MM.1S (cell line): ENCODE measurements around the gene MKLN1.

Experiments
- DNase-seq: peaks from one replicate; pipeline ENCODE4 v3.0.0-alpha.2; 2015
- H2AFZ ChIP-seq: fragments of 300-600 bp; sonication (generic); 2 replicates; pipeline ENCODE4 v1.6.0; 2016; ENCODE audit warnings: antibody characterized with exemption, low read length
- H3F3A ChIP-seq: fragments of 300-600 bp; sonication (generic); 2 replicates; pipeline ENCODE4 v1.6.1; 2016; ENCODE audit warnings: mild to moderate bottlenecking, antibody characterized with exemption, low read length, moderate library complexity, mixed read lengths; ENCODE audit not compliant: insufficient read depth
- H3K27ac ChIP-seq: fragments of 300-600 bp; sonication (generic); 2 replicates; pipeline ENCODE4 v1.5.1; 2016; ENCODE audit warnings: mild to moderate bottlenecking, low read length
- H3K27me3 ChIP-seq: fragments of 300-600 bp; sonication (generic); replicated peaks from 2 replicates; pipeline ENCODE4 v1.6.0; 2016; ENCODE audit warnings: low read length; ENCODE audit not compliant: insufficient read depth
- H3K36me3 ChIP-seq: fragments of 300-600 bp; sonication (generic); replicated peaks from 2 replicates; pipeline ENCODE4 v1.6.1; 2016; ENCODE audit warnings: mild to moderate bottlenecking, low read length, mixed read lengths; ENCODE audit not compliant: insufficient read depth
- H3K4me1 ChIP-seq: fragments of 300-600 bp; sonication (generic); 2 replicates; pipeline ENCODE4 v1.6.1; 2016; ENCODE audit warnings: low read length, mixed read lengths
- H3K4me2 ChIP-seq: fragments of 300-600 bp; sonication (generic); 2 replicates; pipeline ENCODE4 v1.6.0; 2016; ENCODE audit warnings: low read depth, low read length
- H3K4me3 ChIP-seq: fragments of 300-600 bp; sonication (generic); 2 replicates; pipeline ENCODE4 v1.5.1; 2016; ENCODE audit warnings: low read length, mixed read lengths
- H3K79me2 ChIP-seq: fragments of 300-600 bp; sonication (generic); 2 replicates; pipeline ENCODE4 v1.6.1; 2016; ENCODE audit warnings: mixed run types, low read length, mixed read lengths
- H3K9ac ChIP-seq: fragments of 300-600 bp; sonication (generic); 2 replicates; pipeline ENCODE4 v1.6.1; 2016; ENCODE audit warnings: low read length, mixed read lengths
- H3K9me2 ChIP-seq: fragments of 300-600 bp; sonication (generic); replicated peaks from 2 replicates; pipeline ENCODE4 v1.6.1; 2016; ENCODE audit warnings: mild to moderate bottlenecking, low read length, mixed read lengths; ENCODE audit not compliant: insufficient read depth
- H3K9me3 ChIP-seq: fragments of 300-600 bp; sonication (generic); replicated peaks from 2 replicates; pipeline ENCODE4 v1.6.1; 2016; ENCODE audit warnings: mild to moderate bottlenecking, low read length, mixed read lengths; ENCODE audit not compliant: insufficient read depth
- H4K20me1 ChIP-seq: fragments of 300-600 bp; sonication (generic); 2 replicates; pipeline ENCODE4 v1.6.1; 2016; ENCODE audit warnings: mild to moderate bottlenecking, low read length, moderate library complexity, mixed read lengths; ENCODE audit not compliant: insufficient read depth
- EZH2 ChIP-seq: fragments of 300-600 bp; sonication (generic); optimal IDR thresholded peaks from 2 replicates; pipeline ENCODE3; 2017; ENCODE audit warnings: low read depth, mild to moderate bottlenecking, antibody characterized with exemption, low read length, mixed read lengths
- EZH2phosphoT487 ChIP-seq: fragments of 300-600 bp; sonication (generic); IDR thresholded peaks from 2 replicates; pipeline ENCODE4 v1.6.1; 2018; ENCODE audit warnings: antibody characterized with exemption, low read length
- TF ChIP-seq, protein P1 (sequence below): fragments of 300-600 bp; sonication (generic); IDR thresholded peaks from 2 replicates; pipeline ENCODE4 v1.5.1; 2016; ENCODE audit warnings: antibody characterized with exemption, low read length, mixed read lengths

The MKLN1 gene

DNA sequence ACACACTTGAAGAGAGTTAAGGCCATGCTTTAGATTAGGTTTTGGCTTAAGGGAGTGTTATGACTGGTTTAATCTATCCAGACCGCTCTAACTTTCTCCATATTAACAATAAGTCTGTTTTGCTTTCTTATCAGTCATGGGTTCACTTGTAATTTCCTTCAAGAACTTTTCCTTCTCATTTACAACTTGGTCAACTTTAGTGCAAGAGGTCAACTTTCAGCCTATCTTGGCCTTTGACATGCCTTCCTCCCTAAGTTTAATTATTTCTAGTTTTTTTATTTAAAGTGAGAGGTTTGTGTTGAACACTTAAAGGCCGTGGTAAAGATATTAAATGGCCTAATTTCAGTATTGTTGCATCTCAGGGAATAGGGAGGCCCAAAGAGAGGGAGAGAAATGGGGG is 75.6 kb downstream of the MKLN1 start:
- Histone ChIP-seq H3K79me2 (0 out of 2 replicates have a peak, but pooled peaks cover 3% of the 10 kb centered on the region), H3K27me3 (no peaks in the 10 kb centered on the region), H3F3A (no peaks in the 10 kb centered on the region), H3K36me3 (no peaks in the 10 kb centered on the region), H2AFZ (no peak overlapping the region), H3K4me1 (no peaks in the 10 kb centered on the region), H4K20me1 (no peaks in the 10 kb centered on the region), H3K4me2 (no peak overlapping the region), H3K9ac (no peak overlapping the region), H3K4me3 (no peak overlapping the region), H3K9me3 (no peaks in the 10 kb centered on the region), H3K27ac (no peak overlapping the region), H3K9me2 (no peaks in the 10 kb centered on the region)
- TF ChIP-seq, protein P1, sequence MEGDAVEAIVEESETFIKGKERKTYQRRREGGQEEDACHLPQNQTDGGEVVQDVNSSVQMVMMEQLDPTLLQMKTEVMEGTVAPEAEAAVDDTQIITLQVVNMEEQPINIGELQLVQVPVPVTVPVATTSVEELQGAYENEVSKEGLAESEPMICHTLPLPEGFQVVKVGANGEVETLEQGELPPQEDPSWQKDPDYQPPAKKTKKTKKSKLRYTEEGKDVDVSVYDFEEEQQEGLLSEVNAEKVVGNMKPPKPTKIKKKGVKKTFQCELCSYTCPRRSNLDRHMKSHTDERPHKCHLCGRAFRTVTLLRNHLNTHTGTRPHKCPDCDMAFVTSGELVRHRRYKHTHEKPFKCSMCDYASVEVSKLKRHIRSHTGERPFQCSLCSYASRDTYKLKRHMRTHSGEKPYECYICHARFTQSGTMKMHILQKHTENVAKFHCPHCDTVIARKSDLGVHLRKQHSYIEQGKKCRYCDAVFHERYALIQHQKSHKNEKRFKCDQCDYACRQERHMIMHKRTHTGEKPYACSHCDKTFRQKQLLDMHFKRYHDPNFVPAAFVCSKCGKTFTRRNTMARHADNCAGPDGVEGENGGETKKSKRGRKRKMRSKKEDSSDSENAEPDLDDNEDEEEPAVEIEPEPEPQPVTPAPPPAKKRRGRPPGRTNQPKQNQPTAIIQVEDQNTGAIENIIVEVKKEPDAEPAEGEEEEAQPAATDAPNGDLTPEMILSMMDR: no peak
- no peak for TF ChIP-seq EZH2phosphoT487
- DNase-seq: no peak

DNA sequence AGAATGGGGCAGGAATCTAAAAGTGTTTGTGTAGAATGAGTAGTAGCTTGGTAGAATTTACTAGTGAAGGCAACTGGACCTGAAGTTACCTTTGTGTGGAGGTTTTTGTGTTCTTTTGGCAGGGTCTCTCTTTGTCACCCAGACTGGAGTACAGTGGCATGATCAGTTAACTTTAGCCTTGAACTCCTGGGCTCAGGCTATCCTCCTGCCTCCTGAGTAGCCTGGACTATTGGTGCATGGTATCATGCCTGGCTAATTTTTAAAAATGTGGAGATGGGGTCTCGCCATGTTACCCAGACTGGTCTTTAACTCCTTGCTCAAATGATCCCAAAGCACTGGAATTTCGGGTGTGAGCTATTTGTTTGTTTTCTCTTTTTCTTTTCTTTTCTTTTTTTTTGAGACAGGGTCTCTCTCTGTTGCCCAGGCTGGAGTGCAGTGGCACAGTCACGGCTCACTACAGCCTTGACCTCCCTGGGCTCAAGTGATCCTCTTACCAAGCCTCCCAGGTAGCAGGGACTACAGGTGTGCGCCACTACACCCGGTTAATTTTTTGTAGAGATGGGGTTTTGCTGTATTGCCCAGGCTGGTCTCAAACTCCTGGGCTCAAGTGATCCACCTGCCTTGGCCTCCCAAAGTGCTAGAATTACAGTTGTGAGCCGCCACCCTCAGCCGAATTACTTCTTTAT is 76.7 kb downstream of the MKLN1 start:
- Histone ChIP-seq H3K79me2 (0 out of 2 replicates have a peak, but pooled peaks cover 3% of the 10 kb centered on the region), H3K4me1 (no peaks in the 10 kb centered on the region), H2AFZ (no peak overlapping the region), H3K36me3 (no peaks in the 10 kb centered on the region), H3K27me3 (no peaks in the 10 kb centered on the region), H3K9me2 (no peaks in the 10 kb centered on the region), H4K20me1 (no peaks in the 10 kb centered on the region), H3K9me3 (no peaks in the 10 kb centered on the region), H3K4me3 (no peak overlapping the region), H3F3A (no peaks in the 10 kb centered on the region), H3K27ac (no peak overlapping the region), H3K4me2 (no peak overlapping the region), H3K9ac (no peak overlapping the region)
- no peak for TF ChIP-seq EZH2
- DNase-seq: no peak

DNA sequence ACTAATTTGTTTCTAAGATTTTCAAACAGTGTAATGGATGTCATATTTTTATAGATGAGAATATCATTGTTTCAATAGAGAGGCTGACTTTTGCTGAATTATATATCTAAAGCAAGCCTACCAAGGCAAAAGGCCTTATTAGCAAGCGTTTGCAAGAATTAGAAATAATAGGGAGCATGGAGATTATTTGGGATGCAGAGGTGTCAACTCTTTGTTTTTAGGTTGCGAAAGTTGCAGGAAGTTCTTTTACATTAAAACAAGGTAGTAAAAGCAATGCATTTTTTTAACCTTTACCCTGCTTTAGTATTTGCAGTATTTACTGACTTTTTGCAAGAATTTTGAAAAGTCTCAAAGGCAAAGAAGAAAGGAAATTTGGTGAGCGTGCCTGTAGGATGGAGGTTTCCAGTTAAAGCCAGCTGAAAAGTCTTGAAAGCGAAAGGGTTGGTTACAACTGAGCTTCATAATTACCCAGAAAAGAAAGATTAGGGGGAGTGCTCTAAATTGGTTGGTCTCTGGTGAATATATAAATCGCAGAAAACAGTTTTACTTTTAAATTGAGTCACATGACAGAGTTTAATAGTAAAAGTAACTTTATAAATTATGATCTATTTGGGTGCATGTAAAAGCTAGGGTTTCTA is 81.6 kb downstream of the MKLN1 start:
- no peaks in the 10 kb centered on the region for H3F3A ChIP-seq

More for the DNA sequence above, 81.6 kb downstream of the MKLN1 start:
- Histone ChIP-seq H4K20me1 (no peaks in the 10 kb centered on the region), H2AFZ (no peak overlapping the region), H3K36me3 (no peaks in the 10 kb centered on the region; the same call in 1 of the 2 replicates), H3K4me2 (no peak overlapping the region), H3K27ac (no peak overlapping the region), H3K9ac (no peak overlapping the region), H3K27me3 (no peaks in the 10 kb centered on the region), H3K9me2 (no peaks in the 10 kb centered on the region), H3K79me2 (0 out of 2 replicates have a peak, but pooled peaks cover 3% of the 10 kb centered on the region), H3K9me3 (no peaks in the 10 kb centered on the region), H3K4me1 (no peaks in the 10 kb centered on the region), H3K4me3 (no peak overlapping the region)
- TF ChIP-seq, protein P1: no peak
- no peak for TF ChIP-seq EZH2phosphoT487
- TF ChIP-seq EZH2: no peak
- DNase-seq: no peak
